Measurements from ENCODE around the gene NDUFAF3.

- no peak for TF ChIP-seq CTCF (IDR thresholded peaks at IDR 0.05; ENCODE audit: low read depth, low read length, missing input control)
- peak in 1 of 2 donors; percentile 62 for TF ChIP-seq GABPA (IDR thresholded peaks at IDR 0.05 in 1 of 2, conservative IDR thresholded peaks at IDR 0.05 in 1 of 2)
- TF ChIP-seq FOXA1 (IDR thresholded peaks at IDR 0.05), result no peak
- TF ChIP-seq YY1 (IDR thresholded peaks at IDR 0.05), result peak; percentile 99
- TF ChIP-seq ATF3 (IDR thresholded peaks at IDR 0.05), result no peak
- peak; percentile 79 for TF ChIP-seq REST (IDR thresholded peaks at IDR 0.05)
These were observed 608 bp upstream of the NDUFAF3 start for GRCh38 chr3:49021213-49021812.
